ENCODE results near the gene ARHGEF6. TPM values are rescaled to one million over a fixed set of nuclear protein-coding genes. Genes with fewer than 3 reads are reported as not detected.

ARHGEF6 gene
- total and polyA plus RNA-seq, 4 donors: 1.6 to 9.2 (median 4.2) TPM

DNA sequence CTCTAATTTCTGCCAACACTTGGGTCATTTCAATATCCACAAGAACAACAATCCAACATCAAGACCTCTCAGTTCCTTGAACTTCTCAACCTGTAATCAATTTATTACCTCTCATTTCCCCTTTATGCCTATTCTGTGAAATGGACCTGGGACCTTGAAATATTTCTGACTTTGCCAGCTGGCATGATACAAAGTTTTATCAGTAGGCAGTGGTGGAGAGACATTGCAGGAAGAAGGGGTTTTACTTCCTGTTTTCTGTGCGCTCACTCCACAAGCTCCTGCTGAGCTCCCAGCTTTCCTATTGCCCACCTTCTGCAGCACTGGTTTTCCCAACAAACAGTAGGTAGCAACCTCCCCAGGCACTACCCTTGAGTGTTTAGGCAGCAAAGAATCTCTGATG is 3.5 kb upstream of the ARHGEF6 start (continued):
- TF ChIP-seq, protein P1, sequence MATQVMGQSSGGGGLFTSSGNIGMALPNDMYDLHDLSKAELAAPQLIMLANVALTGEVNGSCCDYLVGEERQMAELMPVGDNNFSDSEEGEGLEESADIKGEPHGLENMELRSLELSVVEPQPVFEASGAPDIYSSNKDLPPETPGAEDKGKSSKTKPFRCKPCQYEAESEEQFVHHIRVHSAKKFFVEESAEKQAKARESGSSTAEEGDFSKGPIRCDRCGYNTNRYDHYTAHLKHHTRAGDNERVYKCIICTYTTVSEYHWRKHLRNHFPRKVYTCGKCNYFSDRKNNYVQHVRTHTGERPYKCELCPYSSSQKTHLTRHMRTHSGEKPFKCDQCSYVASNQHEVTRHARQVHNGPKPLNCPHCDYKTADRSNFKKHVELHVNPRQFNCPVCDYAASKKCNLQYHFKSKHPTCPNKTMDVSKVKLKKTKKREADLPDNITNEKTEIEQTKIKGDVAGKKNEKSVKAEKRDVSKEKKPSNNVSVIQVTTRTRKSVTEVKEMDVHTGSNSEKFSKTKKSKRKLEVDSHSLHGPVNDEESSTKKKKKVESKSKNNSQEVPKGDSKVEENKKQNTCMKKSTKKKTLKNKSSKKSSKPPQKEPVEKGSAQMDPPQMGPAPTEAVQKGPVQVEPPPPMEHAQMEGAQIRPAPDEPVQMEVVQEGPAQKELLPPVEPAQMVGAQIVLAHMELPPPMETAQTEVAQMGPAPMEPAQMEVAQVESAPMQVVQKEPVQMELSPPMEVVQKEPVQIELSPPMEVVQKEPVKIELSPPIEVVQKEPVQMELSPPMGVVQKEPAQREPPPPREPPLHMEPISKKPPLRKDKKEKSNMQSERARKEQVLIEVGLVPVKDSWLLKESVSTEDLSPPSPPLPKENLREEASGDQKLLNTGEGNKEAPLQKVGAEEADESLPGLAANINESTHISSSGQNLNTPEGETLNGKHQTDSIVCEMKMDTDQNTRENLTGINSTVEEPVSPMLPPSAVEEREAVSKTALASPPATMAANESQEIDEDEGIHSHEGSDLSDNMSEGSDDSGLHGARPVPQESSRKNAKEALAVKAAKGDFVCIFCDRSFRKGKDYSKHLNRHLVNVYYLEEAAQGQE (IDR thresholded peaks at IDR 0.05): no peak
- TF ChIP-seq SP1 (IDR thresholded peaks at IDR 0.05) (no peak), RXRA (IDR thresholded peaks at IDR 0.05) (no peak), EGR1 (IDR thresholded peaks at IDR 0.05; ENCODE audit: low read depth in 2 of 2) (no peak)

GRCh38 chrX:136783159-136783558 is 2.4 kb upstream of the ARHGEF6 start:
- Histone ChIP-seq H3K36me3 (ENCODE audit: control insufficient read depth in 4 of 4, insufficient read depth in 3 of 4, low read depth in 1 of 4, low read length in 3 of 4) (no peaks in the 10 kb centered on the region), H3K4me3 (ENCODE audit: low read depth in 1 of 3, low read length in 3 of 3) (no peak overlapping the region), H3K9ac (ENCODE audit: low read depth in 1 of 2, low read length in 2 of 2) (no peak overlapping the region), H3K27ac (ENCODE audit: low read depth in 1 of 2, low read length in 2 of 2) (no peak overlapping the region), H3K27me3 (ENCODE audit: control insufficient read depth in 4 of 4, insufficient read depth in 4 of 4, low read length in 3 of 4) (peaks cover 0 to 5% (median 0%) of the 10 kb centered on the region in 4 donors), H3K9me3 (ENCODE audit: control insufficient read depth in 4 of 4, low read length in 3 of 4) (no peaks in the 10 kb centered on the region), H3K4me1 (ENCODE audit: control insufficient read depth in 4 of 4, insufficient read depth in 4 of 4, low read length in 3 of 4) (no peaks in the 10 kb centered on the region)
- TF ChIP-seq GABPA (IDR thresholded peaks at IDR 0.05 in 1 of 2, conservative IDR thresholded peaks at IDR 0.05 in 1 of 2) (no peak), FOXA2 (IDR thresholded peaks at IDR 0.05) (no peak), NR2F2 (IDR thresholded peaks at IDR 0.05) (no peak), RAD21 (IDR thresholded peaks at IDR 0.05) (no peak), SP1 (IDR thresholded peaks at IDR 0.05) (no peak), ATF3 (IDR thresholded peaks at IDR 0.05) (no peak), HNF4A (conservative IDR thresholded peaks at IDR 0.05) (no peak), JUND (IDR thresholded peaks at IDR 0.05) (no peak), TAF1 (conservative IDR thresholded peaks at IDR 0.05) (no peak)
- DNase-seq (ENCODE audit: low spot score): no peak

GRCh38 chrX:136781180-136781797 is 557 bp upstream of the ARHGEF6 start:
- 39% methylated on average over 9 of the region's 9 CpGs for WGBS
- Histone ChIP-seq H3K27me3 (ENCODE audit: control insufficient read depth in 4 of 4, insufficient read depth in 4 of 4, low read length in 3 of 4) (peaks cover 0 to 5% (median 0%) of the 10 kb centered on the region in 4 donors), H3K9ac (ENCODE audit: low read depth in 1 of 2, low read length in 2 of 2) (peak overlapping the region in 1 of 2 donors; percentile 37), H3K9me3 (ENCODE audit: control insufficient read depth in 4 of 4, low read length in 3 of 4) (no peaks in the 10 kb centered on the region), H3K4me1 (ENCODE audit: control insufficient read depth in 4 of 4, insufficient read depth in 4 of 4, low read length in 3 of 4) (no peaks in the 10 kb centered on the region), H3K36me3 (ENCODE audit: control insufficient read depth in 4 of 4, insufficient read depth in 3 of 4, low read depth in 1 of 4, low read length in 3 of 4) (no peaks in the 10 kb centered on the region), H3K4me3 (ENCODE audit: low read depth in 1 of 3, low read length in 3 of 3) (peak overlapping the region in 1 of 3 donors; percentile 29), H3K27ac (ENCODE audit: low read depth in 1 of 2, low read length in 2 of 2) (peak overlapping the region in 1 of 2 donors; percentile 12)
- DNase-seq (ENCODE audit: low spot score): no peak
- no peak for TF ChIP-seq CTCF (IDR thresholded peaks at IDR 0.05; ENCODE audit: low read depth, low read length, missing input control)
- TF ChIP-seq MAX (IDR thresholded peaks at IDR 0.05): no peak
- TF ChIP-seq HNF4G (IDR thresholded peaks at IDR 0.05): no peak
- TF ChIP-seq SP1 (IDR thresholded peaks at IDR 0.05): no peak
- no peak for TF ChIP-seq HNF4A (conservative IDR thresholded peaks at IDR 0.05)
- no peak for TF ChIP-seq GABPA (IDR thresholded peaks at IDR 0.05 in 1 of 2, conservative IDR thresholded peaks at IDR 0.05 in 1 of 2)
- TF ChIP-seq, protein P1 (IDR thresholded peaks at IDR 0.05): no peak
- TF ChIP-seq JUND (IDR thresholded peaks at IDR 0.05): no peak
- no peak for TF ChIP-seq ATF3 (IDR thresholded peaks at IDR 0.05)
- no peak for TF ChIP-seq FOXA2 (IDR thresholded peaks at IDR 0.05)
- TF ChIP-seq EGR1 (IDR thresholded peaks at IDR 0.05; ENCODE audit: low read depth in 2 of 2): no peak
- TF ChIP-seq RAD21 (IDR thresholded peaks at IDR 0.05): no peak
- TF ChIP-seq NR2F2 (IDR thresholded peaks at IDR 0.05): no peak

Measured in liver (tissue), 9 donors.